GM19328 (cell line): ENCODE measurements around the gene BMPR1B.
"Not testable (repeated sequence)": the region's sequence is repeated elsewhere in the genome, so short reads cannot be mapped to it uniquely, and the experiment has no call there.

Source experiments
- ATAC-seq: cut with Tn5 transposase; IDR thresholded peaks from one replicate; pipeline ENCODE4 v1.9.1; 2021; ENCODE audit warnings: mild to moderate bottlenecking, moderate library complexity; ENCODE audit not compliant: unreplicated experiment

The BMPR1B gene

GRCh38 chr4:95020521-95020920 lies 262.8 kb downstream of the BMPR1B start:
- ATAC-seq, result no peak

- no peak for ATAC-seq
Observed at GRCh38 chr4:95021099-95021498, 263.3 kb downstream of the BMPR1B start.

GRCh38 chr4:95023110-95023509 lies 265.4 kb downstream of the BMPR1B start:
- ATAC-seq, result no peak

- ATAC-seq, result no peak
Observed at GRCh38 chr4:95027905-95028618, 270.3 kb downstream of the BMPR1B start.

- ATAC-seq, result no peak
Observed at GRCh38 chr4:95038791-95039190, 281.0 kb downstream of the BMPR1B start.

- no peak for ATAC-seq
Observed at GRCh38 chr4:95044324-95044837, 286.6 kb downstream of the BMPR1B start.

GRCh38 chr4:95045429-95045828 lies 287.7 kb downstream of the BMPR1B start:
- ATAC-seq, result no peak

DNA sequence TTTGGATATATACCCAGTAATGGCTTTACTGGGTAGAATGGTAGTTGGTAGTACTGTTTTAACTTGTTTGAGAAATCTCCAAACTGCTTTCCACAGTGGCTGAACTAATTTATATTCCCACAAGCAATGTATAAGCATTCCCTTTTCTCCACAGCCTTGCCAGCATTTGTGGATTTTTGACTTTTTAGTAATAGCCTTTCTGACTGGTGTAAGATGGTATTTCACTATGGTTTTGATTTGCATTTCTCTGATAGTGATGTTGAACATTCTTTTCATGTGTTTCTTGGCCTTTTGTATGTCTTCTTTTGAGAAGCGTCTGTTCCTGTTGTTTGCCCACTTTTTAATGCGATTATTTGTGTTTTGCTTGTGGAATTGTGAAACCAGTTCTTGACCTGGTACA lies 290.5 kb downstream of the BMPR1B start:
- no peak for ATAC-seq

GRCh38 chr4:95049551-95050233 lies 291.9 kb downstream of the BMPR1B start:
- ATAC-seq, result no peak

GRCh38 chr4:95050980-95051701 lies 293.4 kb downstream of the BMPR1B start:
- ATAC-seq, result no peak

- ATAC-seq, result no peak
Observed at GRCh38 chr4:95051702-95052020, 293.9 kb downstream of the BMPR1B start.

DNA sequence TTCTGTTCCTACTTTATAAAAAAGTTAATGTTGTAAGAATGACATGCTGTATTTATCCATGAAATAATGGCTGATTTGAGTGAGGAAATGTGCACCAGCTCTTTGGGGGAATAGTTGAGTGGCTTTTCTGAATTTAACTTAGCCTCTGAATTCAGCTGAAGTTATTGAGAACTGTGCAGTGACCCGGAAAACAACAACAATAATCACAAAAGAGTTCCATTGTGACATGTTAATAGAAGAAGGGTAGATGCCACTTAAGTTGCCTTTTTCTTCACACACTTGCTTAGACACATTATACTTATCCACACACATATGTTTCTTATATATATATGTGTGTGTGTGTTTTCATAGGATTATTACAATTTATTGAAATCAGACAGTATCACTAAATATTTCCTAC lies 301.2 kb downstream of the BMPR1B start:
- no peak for ATAC-seq

- ATAC-seq, result no peak
Observed at GRCh38 chr4:95059663-95060062, 301.9 kb downstream of the BMPR1B start.

DNA sequence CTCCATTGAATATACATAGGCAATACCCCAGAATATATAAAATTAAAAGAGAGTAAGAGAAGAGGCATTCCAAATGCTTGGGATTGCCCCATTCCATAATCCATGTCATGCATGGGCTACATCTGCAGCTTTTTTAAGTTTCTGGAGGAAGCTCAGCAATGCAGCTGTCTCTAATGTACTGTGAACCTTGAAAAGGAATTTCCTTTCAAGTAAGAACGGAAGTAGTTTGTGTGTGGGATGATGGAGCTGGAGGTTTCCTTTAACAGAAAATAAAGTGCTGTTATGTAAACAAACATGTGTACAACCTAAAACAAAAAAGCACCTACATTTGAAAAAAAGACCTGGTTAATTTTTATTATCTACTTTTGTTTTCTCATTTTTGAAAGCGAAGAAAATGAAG lies 303.5 kb downstream of the BMPR1B start:
- ATAC-seq, result no peak

- ATAC-seq, result not testable (repeated sequence)
Observed at GRCh38 chr4:95061801-95062200, 304.0 kb downstream of the BMPR1B start.

DNA sequence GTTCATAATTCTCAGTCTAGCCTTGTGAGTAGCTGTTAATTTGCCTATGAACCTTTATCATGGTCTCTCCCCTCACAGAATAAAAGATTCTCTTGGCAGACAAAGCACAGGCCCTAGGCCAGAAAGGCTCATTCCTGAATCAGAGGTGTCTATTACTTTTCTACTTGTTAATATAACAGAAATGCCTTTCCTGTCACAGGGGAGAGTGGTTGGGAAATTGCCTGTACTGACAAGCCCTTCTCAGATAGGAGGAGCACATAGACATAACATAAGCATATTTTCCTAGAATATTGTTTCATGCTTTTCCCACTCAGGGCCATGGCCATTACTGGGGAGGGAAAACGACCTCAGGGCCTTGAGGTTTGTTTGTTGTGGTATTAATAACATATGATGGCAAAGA lies 308.3 kb downstream of the BMPR1B start:
- ATAC-seq, result no peak

DNA sequence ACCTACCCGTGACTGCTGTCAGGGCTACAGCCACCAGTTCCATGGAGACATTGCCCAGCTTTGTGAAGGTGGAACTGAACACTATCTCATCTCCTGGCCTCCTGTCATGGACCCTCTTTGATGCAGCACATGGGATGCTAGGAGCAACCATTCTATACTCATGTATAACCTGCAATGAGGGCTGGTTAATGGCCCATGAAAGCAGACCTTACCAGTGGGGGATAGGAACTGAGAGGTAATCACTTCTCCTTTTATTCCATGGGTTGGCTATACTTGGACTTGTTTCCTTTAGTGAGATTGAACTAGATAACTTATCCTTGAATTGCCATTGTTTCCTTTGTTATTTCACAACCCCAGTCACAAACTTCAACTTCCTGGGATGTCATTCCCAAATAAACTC lies 310.6 kb downstream of the BMPR1B start:
- no peak for ATAC-seq

DNA sequence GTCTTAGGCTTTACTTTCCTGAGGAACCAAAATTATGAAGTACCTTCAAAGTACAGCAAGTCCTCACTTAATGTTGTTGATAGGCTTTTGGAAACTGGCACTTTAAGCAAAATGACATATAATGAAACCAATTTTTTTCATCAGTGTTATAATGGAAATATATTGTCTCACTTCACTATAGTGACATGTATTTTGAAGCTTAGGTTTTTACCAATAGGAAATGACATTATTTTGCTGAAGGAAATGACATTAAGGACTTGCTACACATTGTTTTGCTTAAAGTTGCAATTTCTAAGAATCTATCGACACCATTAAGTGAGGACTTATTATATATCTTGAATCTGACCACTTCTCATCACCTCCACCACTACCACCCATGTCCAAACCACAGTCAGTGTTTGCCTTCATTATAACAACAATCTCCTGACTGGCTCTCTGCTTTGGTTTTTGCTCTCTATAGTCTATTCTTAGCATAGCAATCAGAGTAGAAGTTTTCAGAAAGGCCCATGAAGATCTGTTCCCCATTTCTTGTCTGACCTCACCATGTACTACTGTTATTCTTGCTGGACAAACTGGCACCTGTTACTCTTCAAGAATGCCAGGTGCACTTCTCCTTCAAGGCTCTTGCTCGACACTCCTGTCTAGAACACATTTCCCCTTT lies 311.2 kb downstream of the BMPR1B start:
- ATAC-seq, result no peak

DNA sequence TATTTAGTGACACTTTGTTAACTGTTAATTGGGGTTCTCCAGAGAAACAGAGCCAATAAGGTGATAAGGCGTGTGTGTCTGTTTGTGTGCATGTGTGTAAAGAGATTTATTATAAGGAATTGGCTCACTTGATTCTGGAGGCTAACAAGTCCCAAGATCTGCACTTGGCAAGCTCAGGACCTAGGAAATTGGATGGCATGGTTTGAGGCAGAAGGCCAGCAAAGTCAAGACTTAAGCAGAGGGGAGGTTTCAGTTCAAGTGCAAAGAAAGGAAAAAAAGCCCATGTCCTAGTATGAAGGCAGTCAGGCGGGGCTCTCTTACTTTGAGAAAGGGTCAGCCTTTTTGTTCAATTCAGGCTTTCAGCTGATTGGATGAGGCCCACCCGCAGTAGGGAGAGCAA lies 314.1 kb downstream of the BMPR1B start:
- ATAC-seq, result no peak

GRCh38 chr4:95073646-95074045 lies 315.9 kb downstream of the BMPR1B start:
- ATAC-seq, result no peak

GRCh38 chr4:95077864-95078263 lies 320.1 kb downstream of the BMPR1B start:
- no peak for ATAC-seq
